ENCODE measurements around the gene ALPK3.

The ALPK3 gene

GRCh38 chr15:84893607-84894006, 76.5 kb downstream of the ALPK3 start:
- no peak for DNase-seq (ENCODE audit: low spot score)

GRCh38 chr15:84894736-84895425, 77.7 kb downstream of the ALPK3 start:
- no peak for DNase-seq (ENCODE audit: low spot score)

GRCh38 chr15:84898761-84899160, 81.6 kb downstream of the ALPK3 start:
- DNase-seq (ENCODE audit: low spot score): no peak

DNA sequence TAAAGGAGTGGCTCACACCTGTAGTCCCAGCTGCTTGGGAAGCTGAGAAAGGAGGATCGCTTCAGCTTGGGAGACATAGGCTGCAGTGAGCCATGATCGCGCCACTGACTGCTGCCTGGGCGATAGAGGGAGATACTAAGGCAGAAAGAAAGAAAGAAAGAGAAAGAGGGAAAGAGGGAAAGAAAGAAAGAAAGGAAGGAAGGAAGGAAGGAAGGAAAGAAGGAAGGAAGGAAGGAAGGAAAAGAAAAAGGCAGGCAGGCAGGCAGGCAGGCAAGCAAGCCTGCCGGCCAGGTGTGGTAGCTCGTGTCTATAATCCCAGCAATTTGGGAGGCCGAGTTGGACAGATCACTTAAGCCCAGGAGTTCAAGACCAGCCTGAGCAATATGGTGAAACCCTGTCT, 82.6 kb downstream of the ALPK3 start:
- no peak for DNase-seq (ENCODE audit: low spot score)

DNA sequence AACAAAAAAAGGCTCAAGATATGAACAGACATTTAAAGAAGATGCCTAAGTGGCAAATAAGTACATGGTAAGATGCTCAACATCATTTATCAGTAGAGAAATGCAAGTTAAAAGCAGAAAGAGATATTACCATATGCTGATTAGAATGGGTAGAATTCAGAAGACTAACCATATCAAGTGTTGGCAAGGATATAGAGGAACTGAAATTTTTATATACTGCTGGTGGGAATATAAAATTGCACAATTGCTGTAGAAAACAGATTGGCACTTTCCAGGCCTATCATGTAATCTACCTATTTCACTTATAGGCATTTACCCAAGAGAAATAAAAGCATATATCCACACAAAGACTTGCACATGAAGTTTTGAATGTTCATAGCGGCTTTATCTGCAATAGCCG, 84.4 kb downstream of the ALPK3 start:
- DNase-seq (ENCODE audit: low spot score): no peak

- no peak for DNase-seq (ENCODE audit: low spot score)
Observed at GRCh38 chr15:84903751-84904150, 86.6 kb downstream of the ALPK3 start.

DNA sequence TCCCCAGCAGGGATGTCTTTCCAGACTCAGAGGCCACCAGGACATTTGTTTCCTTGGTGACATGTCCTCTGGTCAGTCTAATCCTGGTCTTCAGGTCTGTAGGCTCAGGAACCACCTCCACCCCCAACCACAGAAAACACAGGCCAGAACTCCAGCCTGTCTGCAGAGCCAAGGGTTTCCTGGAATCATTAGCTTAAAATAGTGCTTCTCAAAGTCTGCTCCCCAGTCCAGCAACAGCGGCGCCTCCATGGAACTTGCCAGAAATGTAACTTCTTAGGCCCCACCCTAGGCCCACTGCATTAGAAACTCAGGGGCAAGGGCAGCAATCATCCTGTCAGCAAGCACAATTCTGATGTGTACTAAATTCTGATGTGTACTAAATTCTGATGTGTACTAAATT, 87.3 kb downstream of the ALPK3 start:
- no peak for DNase-seq (ENCODE audit: low spot score)

- no peak for DNase-seq (ENCODE audit: low spot score)
Observed at GRCh38 chr15:84905016-84905916, 88.1 kb downstream of the ALPK3 start.

GRCh38 chr15:84907731-84908130, 90.6 kb downstream of the ALPK3 start:
- DNase-seq (ENCODE audit: low spot score): no peak

DNA sequence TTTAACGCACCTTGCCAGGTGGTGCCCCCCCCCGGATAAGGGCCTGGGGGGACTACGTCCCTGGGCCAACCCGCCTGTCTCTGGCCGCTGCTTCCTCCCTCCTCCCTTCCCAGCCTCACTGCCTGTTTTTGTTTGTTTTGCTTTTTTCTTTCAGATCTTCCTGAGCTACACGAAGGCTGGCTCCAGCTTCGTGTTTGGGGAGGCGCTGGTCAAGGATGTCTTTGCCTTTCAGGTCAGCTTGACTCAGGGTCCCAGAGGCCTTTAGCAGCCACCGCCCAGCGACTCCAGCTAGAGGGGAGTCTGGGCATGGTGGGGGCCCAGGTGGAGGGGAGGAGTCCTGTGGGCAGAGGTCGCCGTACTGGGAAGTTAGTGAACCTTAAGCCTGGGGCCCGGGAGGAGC, 91.4 kb downstream of the ALPK3 start:
- DNase-seq (ENCODE audit: low spot score): no peak

GRCh38 chr15:84909029-84909428, 91.9 kb downstream of the ALPK3 start:
- no peak for DNase-seq (ENCODE audit: low spot score)

DNA sequence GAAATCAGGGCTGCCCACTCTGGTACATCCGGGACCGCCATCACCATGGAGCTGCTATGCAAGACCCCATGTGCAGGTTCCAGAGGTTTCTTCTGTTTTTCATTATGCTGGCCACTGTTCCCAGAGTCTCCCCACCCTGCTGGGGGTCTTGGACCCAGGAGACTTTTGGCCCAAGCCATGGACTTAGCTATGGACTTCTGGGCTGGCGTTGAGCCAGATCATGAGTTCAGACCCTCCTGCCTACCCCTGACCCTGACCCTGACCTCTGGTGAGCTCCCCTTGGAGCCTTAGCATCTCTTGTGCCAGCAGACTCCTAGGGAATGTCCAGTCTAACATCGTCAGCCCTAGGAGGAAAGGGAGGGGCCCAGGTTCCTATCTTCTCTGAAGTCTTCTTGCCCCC, 92.6 kb downstream of the ALPK3 start:
- no peak for DNase-seq (ENCODE audit: low spot score)

DNA sequence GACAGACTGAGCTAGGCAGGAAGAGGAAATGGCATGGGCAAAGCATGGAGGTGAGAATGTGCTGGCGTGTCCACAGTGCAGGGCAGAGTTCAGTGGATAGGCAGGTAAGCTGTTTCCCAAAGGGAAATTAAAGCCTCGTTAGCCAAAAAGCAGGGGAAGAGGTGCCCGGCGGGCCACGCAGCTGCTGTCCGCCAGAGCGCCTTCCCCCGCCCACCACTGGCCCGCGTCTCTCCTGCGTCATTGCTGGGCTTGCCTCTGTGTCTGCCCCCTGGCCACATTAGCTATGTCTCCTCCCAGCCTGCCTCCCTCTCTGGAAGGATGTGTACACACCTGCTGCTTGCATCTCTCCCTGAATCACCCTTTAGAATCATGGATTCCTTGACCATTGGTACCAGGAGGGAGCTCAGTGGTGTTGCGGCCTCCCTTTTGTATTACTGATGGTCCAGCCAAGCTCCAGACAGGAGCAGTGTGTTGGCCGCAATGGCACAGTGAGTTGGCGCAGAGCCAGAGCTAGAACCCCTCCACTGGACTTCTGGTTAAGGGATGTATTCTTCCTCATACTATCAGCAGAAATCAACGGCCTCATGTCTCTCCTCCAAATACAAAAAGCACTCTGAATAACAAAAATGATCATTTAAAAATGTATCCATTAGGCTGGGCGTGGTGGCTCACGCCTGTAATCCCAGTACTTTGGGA, 93.9 kb downstream of the ALPK3 start:
- DNase-seq (ENCODE audit: low spot score): no peak

- DNase-seq (ENCODE audit: low spot score): no peak
Observed at GRCh38 chr15:84911879-84912660, 94.9 kb downstream of the ALPK3 start.

DNA sequence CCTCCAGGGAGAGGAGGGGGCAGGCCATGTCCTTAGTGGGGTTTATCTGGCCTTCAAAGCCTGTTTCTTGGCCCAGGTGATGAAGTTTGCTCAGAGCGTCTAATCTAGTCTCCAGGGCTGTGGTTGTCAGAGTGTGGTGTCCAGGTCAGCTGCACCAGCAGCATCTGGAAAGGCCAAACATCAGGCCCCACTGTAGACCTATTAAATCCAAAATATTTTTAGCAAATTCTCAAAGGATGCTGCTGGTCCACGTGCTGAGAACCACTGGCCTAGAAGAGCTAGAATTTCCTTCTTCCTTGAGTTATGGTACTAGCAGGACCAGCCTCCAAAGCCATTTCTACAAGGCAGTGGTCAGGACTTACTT, 96.2 kb downstream of the ALPK3 start:
- DNase-seq (ENCODE audit: low spot score): no peak

DNA sequence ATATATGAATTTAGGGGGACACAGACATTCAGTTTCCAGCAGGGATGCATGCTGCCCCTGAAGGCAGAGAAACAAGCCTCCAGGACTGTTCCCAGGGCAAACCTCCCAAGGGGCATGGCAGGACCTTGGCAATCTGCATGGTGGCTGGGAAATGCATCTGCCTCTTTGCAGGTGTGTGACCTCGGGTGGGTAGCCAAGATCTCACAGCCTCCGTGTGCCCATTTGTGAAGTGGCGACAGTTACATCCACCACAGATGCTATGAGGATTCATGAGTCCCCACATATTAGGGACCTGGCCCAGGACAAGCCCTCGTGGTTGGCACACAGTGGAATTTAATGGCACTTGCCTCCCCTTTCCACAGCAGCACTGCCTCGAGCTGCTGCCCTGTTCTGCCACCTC, 97.2 kb downstream of the ALPK3 start:
- no peak for DNase-seq (ENCODE audit: low spot score)

DNA sequence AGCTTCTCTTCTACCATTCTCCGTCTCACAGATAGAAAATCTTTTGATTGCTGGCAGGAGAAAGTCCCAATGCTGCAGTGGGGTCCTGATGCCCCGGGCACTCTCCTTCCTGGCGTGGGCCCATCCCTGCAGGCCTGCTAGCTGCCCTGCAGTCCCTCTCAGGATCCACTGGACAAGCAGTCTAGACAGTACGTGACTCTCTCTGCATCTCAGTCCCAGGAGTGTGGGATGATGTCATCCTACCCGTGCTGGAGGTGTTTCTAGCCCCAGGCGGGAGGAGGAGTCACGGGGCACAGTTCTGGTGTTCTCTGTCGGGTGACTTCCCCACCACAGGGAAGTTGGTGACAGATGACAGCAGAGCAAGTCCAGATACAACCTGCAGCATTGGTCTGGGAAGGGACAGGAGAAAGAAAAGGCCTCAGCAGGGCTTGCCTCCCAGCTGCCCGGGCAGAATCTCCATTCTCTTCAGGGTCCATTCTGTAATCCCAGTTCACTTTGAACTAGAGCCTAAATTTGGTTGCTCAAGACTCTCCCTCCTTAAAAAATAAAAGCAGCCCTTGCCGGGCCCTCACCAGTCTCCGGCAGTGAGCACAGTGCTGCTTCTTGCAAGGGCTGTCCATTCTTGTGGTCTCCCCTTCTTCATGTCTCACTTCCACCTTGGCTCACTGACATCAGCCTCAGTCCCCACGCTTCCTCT, 97.9 kb downstream of the ALPK3 start:
- peak; percentile 72 for DNase-seq (ENCODE audit: low spot score)

- DNase-seq (ENCODE audit: low spot score): no peak
Observed at GRCh38 chr15:84915606-84915958, 98.4 kb downstream of the ALPK3 start.

- DNase-seq (ENCODE audit: low spot score): no peak
Observed at GRCh38 chr15:84917452-84917851, 100.3 kb downstream of the ALPK3 start.

DNA sequence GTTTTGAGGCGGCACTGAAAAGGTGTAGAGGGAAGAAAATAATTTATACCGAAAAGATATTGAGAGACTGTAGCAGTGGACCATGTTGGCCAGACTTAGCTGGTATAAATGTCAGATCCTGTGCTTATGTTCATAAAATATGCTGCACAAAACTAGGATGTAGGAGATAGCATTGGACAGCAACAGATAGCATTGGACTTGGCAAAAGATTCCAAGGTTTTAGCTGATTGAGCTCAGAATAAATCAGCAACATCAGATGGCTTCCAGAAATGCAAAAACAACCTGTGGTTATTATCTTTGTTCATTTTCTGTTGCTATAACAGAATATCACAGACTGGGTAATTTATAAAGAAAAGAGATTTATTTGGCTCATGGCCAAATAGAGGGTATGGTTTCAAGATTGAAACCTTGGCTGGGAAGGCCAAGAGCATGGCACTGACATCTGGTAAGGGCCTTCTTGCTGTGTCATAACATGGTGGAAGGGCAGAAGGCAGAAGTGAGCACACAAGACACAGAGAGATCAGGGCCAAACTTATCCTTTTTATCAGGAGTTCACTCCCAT, 102.0 kb downstream of the ALPK3 start:
- DNase-seq (ENCODE audit: low spot score): no peak

GRCh38 chr15:84921121-84921520, 104.0 kb downstream of the ALPK3 start:
- DNase-seq (ENCODE audit: low spot score): no peak

Data from activated CD4-positive, alpha-beta T cell treated with anti-CD3 and anti-CD28 coated beads, Interleukin-2, Interleukin-4, amounts not matched to agents 100 ng/mL and 50 ng/mL, durations not matched to agents 16 hours and 8 hours (primary cell).